GM19468 (cell line): Measurements from ENCODE around the gene HOXD1.

Source experiments
- ATAC-seq: cut with Tn5 transposase; IDR thresholded peaks from one replicate; pipeline ENCODE4 v1.9.1; 2021; ENCODE audit warnings: mild to moderate bottlenecking, moderate library complexity, moderate number of reproducible peaks; ENCODE audit not compliant: unreplicated experiment; ENCODE audit errors: extremely low read depth

Gene HOXD1

DNA sequence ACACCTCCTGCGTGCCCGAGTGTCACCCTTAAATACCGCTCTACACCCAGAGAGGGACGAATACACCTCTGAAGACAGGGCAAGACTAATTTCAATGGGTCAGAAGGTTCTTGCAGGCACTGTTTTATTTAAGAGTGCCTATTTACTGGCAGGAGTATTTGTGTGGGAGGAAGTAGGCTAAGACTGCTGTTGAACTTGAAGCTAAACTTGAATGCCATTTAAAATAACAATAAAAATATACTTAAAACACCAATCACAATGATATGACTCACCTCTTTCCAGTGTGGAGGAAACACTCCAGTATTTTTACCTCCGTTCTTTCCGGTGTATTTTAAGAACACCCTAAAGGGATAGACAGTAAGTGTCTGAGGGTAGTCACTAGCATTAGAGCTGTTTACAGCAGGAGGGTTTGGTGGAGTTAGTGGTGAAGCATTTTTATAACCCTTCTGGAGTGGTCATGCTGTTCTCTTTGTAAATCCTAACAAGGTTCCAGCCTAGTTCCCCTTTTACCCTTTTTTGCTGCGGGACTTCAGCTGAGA, 9.6 kb upstream of the HOXD1 start:
- no peak for ATAC-seq

DNA sequence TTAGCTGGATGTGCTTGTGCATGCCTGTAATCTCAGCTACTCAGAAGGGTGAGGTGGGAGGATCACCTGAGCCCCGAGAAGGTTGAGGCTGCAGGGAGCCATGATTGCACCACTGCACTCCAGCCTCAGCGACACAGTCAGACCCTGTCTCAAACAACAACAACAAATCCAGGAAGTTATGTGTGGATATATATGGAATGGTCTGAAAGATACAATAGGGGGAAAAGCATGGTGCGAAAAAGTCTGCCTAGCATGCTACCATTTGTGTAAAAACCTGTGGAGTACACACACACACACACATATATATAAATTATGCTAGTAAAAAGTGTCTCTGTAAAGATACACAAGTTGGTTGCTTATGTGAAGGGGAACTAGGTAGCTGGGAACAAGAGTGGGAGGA, 6.9 kb upstream of the HOXD1 start:
- no peak for ATAC-seq

DNA sequence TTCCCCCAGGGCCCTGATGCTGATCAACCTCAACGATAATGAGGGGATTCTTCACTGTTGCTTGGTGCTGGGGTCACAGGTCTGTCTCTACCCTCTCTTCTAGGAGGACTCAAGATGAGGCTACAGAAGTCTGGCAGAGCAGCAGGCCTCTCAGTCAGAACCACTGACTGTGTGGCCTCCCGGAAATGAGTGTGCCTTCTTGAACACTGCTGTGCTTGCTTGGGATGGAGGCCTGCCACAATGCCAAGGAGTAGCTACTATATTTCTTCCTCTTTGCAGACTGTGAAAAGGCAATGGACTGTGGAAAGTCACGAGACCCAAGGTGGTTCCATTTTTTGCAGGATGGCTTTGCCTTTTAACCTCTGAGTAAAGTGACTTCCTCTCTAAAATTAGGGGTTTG, 5.8 kb upstream of the HOXD1 start:
- no peak for ATAC-seq

DNA sequence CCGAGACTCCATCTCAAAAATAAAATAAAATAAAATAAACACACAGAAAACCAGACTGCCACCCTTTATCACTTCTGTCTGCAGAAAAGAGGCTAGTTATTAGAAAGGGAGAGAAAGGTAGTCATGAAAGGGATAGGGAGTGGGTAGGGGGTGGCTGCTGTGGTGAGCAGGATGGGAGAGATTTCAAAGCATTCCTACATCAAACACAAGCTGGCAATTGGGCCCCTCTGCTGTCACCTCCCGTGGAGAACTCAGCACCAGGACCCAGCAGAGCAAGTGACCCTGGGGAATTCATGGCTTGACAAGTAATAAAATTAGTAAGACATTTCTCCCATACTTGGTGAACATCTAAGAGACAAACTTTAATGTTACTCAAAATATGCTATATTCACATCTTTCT, 3.7 kb upstream of the HOXD1 start:
- ATAC-seq = no peak

DNA sequence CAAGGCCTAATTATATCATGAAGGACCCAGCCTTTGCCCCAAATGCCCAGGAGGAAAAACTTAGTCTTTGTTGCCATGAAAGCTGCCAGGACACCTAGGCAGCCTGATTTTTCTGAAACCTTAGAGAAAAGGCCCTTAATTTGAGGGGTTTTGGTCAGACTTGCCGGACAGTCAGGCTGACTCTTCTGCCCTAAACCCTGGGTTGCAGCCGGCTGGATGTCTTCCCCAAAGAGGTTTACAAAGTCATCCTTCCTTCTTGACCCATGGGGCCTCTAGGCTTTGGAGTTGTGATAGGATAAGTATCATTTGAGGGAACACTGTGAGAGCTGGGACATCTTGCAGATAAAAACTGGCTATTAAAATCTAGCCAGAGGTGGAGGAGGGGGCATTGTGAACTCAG, 2.4 kb upstream of the HOXD1 start:
- ATAC-seq = no peak

DNA sequence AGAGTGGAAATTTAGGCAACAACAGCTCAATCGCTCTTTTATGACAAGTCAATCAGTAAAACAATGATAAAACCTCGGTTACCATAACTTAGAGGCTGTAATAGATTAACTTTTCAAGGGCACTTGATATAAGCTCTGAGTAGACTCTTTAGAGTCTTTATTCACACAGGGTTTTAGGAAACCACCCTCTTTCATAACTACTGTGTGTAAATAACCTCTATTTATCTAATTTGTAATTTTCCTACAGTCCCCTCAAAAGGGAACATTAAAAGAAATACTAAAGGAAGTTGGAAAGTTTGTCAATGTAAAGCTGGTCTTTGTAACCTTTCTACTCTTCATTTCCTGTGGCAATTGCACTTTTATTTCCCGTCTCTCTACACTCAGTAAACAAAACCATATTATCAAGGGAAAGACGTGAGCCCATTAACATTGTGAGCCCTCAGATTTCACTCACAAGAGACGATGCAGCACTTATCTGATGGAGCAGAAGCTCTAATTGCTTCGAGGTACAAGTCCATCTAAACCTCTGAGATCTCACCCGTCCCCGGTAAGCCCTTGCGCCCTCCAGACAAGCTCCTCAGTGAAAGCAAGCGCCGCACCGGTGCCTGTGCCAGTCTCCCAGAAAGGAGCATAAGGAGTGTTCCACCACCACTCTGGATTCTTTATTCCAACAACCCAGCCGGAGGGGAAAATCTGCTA, 1.1 kb upstream of the HOXD1 start:
- no peak for ATAC-seq

DNA sequence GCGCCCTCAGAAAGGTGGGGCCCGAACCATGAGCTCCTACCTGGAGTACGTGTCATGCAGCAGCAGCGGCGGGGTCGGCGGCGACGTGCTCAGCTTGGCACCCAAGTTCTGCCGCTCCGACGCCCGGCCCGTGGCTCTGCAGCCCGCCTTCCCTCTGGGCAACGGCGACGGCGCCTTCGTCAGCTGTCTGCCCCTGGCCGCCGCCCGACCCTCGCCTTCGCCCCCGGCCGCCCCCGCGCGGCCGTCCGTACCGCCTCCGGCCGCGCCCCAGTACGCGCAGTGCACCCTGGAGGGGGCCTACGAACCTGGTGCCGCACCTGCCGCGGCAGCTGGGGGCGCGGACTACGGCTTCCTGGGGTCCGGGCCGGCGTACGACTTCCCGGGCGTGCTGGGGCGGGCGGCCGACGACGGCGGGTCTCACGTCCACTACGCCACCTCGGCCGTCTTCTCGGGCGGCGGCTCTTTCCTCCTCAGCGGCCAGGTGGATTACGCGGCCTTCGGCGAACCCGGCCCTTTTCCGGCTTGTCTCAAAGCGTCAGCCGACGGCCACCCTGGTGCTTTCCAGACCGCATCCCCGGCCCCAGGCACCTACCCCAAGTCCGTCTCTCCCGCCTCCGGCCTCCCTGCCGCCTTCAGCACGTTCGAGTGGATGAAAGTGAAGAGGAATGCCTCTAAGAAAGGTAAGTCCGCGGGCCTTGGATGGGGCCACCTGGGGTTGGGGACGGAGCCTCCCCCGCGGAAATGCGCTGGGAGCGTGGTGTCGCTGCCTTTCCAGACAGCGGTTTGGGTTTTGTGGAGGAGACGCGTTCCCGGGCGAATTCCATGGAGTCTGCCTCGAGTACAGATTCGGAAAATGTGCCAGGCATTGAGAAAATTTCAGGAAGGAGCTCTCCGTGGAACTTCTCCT, 559 bp downstream of the HOXD1 start:
- ATAC-seq = no peak

DNA sequence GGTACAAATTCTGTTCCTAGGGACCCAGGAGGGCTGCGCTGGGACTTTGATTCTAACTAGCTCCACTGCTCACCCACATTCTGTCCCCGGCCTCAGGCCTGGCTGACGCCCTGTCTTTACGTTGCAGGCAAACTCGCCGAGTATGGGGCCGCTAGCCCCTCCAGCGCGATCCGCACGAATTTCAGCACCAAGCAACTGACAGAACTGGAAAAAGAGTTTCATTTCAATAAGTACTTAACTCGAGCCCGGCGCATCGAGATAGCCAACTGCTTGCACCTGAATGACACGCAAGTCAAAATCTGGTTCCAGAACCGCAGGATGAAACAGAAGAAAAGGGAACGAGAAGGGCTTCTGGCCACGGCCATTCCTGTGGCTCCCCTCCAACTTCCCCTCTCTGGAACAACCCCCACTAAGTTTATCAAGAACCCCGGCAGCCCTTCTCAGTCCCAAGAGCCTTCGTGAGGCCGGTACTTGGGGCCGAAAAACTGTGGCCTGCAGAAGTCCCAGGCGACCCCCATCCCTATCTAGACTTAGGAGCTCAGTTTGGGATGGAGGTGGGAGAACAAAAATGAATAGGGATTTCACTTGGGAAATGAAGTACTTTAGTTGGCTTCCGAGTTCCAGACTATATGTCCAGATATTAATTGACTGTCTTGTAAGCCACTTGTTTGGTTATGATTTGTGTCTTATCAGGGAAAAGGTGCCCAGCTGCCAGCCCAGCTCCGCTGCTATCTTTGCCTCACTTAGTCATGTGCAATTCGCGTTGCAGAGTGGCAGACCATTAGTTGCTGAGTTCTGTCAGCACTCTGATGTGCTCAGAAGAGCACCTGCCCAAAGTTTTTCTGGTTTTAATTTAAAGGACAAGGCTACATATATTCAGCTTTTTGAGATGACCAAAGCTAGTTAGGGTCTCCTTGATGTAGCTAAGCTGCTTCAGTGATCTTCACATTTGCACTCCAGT, 1.5 kb downstream of the HOXD1 start:
- ATAC-seq = no peak

DNA sequence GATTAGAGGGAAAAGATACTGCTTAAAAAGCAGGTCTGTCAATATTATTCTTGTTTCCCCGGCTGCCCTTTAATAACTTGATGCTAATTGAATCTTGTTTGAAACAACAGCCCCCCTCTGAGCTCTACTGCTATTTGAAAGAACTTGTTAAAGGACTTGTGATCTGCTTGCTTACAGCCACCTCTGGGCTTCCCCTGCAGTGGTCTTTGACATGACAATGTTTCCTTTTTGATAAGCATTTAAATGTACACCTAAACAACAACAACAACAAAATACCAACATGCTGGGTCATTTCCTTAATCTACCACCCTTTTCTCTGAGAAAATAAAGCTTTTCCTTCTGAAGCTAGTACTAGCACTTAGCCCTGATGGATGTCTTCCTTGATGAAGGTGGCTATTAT, 3.9 kb downstream of the HOXD1 start:
- ATAC-seq = no peak

DNA sequence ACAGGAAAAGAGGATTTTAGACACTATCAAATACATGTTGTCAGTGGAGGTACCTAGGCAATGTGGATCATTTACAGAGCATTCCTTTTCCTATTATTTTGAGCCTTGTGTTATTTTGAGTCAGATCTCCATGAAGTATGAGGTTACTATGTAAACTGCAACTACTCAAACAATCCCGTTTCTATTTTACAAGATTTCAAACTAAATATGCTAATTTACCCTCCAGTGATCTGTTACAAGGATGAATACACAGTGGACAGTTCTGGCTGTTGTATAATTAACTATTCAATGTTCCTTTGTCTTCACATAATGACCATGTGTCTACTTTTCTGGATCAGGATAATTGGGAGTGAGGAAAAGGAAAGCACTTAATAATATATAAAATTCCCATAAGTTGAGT, 4.6 kb downstream of the HOXD1 start:
- no peak for ATAC-seq

DNA sequence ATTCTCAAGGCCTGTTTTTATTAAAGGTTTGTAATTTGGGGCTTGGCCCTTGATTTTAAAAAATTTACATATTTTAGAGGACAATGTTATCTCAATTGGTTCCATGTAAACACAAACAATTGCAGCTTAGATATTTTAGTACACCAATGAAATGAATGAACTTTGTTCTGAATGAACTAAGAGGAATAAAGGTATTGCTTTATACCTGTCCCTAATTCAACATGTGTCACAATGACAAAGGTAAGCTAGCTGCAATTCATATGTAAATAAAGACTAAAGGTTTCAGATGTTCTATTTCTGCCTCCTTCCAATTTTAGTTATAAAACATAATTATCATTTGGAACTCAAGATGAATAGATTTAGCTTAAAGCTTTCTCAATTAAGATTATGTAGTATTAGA, 11.4 kb downstream of the HOXD1 start:
- no peak for ATAC-seq

DNA sequence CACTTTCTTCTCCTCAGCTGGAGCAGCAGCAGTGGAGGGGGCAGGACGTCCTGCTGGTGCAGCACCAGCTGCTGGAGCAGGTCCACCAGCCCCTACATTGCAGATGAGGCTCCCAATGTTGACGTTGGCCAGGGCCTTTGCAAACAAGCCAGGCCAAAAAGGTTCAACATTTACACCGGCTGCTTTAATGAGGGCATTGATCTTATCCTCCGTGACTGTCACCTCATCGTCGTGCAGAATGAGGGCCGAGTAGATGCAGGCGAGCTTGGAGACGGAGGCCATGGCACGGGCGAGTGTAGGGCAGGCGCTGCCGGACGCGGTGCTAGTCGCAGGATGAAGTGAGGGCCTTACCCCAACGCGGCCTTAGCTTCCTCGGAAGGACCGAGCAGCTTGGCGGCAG, 12.5 kb downstream of the HOXD1 start:
- ATAC-seq = no peak

DNA sequence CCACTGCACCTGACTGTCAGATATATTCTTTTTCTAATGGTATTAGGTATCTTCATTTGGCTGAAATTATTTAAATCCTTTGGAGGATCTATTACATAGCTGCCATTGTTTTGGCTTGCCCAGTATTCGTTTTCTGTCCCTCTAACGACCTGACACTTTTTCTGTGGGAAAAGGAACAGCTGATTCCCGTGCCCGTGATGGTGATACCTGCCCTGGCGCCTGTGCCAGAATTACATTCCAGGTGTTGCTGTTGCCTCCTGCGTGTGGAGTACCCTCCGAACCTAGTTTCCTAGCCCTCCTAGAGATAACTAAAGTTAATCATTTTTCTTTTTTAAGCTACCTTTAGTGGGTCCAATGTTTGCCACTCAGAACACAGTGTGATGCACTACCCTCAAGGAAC, 14.0 kb downstream of the HOXD1 start:
- ATAC-seq = no peak

DNA sequence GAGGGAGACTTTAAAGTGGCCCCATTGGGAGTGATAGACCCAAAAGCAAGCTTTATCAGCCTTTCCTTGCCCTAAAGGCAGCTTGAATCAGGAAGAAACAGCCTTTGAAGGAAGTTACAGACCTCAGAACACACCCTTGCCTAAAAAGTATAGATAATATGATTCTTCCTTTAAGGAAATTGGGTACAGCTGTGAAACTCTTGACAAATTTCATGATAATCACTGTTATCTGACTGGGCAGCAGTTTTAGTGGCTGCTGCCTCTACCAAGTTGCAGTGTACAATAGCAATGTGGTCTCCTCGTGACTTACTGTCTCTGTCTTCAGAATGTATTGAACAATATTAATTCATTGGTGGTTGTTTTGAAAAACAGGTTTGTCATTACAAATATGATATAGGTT, 16.7 kb downstream of the HOXD1 start:
- no peak for ATAC-seq

DNA sequence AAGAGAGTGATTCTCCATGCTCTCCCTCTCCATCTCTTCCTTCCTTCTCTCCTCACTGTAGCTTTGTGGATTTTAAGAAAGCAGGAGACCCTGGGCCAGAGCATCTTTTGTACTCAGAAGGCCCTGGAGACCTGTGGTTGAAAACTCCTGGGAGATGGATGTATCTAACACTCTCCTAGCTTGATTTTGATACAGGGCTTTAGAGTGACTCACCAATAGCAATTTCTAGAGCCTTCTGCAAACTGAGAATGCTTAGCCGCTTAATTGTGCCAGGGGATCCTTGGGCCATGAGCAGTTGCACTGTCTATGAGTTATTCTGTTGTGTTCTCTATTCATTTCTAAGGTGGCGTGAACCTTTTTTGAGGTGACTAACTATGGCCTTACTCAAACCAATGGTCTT, 17.7 kb downstream of the HOXD1 start:
- ATAC-seq = no peak

DNA sequence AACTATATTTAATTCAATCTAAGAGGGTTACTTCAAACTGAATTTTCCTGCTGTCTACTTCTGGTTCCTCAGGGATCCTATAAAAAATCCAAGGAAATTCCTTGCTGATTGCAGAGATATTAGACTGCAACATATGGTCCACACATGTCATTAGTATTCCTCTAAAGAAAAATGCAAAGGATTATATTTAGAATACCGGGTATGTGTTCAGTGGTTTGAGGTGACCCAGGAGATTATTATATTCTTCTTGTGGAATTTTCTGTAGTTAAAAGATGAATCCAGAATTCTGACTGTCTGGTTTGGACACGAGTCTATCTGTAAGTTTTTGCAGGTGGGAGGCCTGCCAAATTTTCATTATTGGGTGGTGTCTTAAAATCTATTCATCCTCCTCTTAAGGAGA, 18.2 kb downstream of the HOXD1 start:
- no peak for ATAC-seq

DNA sequence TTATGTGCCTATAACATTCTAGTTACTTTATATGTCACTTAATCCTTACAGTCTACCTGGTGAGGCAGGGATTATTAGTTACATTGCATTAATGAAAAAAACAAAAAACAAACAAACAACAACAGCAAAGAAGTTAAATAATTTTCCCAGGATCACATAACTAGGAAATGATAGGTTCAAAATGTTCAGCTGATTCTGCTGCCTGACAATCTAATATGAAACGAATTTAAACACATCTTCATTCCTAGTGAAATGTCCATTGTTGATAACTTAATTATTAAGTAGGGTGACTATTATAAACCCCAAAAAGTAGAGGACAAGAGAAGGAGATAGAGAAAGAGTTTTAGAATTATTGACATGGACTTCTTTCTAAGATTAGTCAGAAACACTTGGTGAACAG, 22.6 kb downstream of the HOXD1 start:
- ATAC-seq = no peak

DNA sequence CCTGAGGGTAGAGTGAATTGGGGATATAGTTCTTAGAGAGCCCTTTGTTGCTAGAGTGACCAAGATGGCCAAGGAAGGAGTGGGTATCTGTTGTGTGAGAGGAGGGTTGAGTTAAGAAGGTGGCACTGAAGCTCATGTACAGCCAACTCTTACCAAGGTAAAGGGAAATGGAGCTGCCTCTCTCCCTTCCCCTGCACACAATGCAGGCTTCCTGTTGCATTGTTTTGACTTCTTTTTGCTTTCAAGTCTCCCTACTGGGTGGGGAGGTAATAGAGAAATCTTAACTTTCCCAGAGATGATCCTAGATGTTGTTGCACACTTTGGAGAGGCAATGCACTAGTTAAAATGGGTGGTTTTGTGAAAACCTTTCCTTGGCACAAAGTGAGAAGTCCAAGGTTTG, 23.8 kb downstream of the HOXD1 start:
- ATAC-seq = no peak

DNA sequence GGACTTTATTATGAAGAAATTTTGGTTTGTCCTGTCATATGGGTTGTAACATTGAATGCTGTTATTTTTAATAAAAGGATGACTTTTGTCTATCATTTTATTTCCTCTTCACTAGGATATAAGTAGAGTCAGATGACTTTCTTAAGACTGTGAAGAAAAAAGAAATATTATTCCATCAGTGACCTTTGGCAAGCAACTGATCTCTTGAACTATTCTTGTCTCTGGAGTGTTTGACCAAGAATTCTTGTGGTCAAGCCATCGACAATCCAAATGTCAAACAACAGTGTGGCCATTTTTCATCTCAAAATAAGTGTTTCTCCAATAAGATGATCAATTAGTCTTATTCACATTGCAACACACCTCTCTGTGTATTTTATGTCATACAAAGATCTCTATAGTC, 24.9 kb downstream of the HOXD1 start:
- ATAC-seq = no peak

DNA sequence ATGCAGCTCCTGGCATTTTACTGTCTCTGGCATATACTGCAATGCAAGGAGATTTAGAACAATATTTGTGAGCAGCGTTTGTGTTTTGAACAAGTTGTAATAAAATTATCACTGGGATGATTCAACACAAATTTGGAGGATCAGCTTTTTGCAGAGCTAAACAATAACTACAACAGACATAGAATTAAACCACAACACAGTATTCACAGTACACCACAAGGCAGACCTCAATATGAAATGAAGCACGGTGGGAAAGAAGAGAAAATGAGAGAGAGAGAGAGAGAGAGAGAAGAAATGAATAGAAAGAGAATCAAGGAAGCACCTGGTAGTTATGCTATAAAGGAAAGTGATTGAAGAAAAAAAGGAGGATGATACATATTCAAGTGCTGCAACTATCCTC, 39.4 kb downstream of the HOXD1 start:
- ATAC-seq = no peak
